ENCODE measurements around the gene TTC33. TPM values are rescaled to one million over a fixed set of nuclear protein-coding genes. Genes with fewer than 3 reads are reported as not detected.

Gene TTC33
- total and polyA plus RNA-seq, 2 donors (not counting 1 experiment from before 2014, with no cell fraction given) = 2.1 to 15.8 TPM

DNA sequence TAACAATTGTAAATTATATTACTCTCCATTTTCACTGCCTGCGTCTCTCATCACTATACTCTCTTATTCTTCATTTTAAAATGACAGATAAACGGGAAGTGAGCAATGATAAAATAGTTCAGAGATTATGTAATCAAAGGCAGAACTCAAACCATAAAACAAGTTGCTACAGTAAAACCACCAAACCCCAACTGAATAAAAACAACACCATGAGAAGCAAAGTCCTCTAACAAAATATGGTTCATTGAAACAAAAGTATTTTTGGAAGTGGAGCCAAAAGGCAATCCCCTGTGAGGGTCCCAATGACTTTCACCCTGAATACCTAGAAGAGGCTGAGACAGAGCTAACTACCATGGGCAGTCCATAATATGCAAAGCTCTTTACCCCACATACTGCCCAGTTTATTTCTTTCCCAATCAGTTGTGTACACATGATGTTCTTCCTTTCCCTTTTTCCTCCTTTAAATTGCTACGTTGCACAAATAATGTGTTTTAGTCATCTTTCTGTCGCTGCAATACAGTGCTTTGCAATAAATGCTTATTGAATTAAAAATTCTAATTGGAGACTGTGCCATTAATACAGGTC is 140.1 kb downstream of the TTC33 start:
- Mint-ChIP-seq H3K4me3 (no peak overlapping the region), H3K9me3 (ENCODE audit: insufficient read depth) (no peaks in the 10 kb centered on the region), H3K27ac (peak overlapping the region; percentile 33), H3K4me1 (peaks cover 14% of the 10 kb centered on the region), H3K27me3 (no peaks in the 10 kb centered on the region)
- H3K9ac ChIP-seq (ENCODE audit: low read length) = no peak overlapping the region
- TF ChIP-seq CTCF (IDR thresholded peaks at IDR 0.05) (no peak), EZH2 (IDR thresholded peaks at IDR 0.05; ENCODE audit: borderline replicate concordance, insufficient read depth, low read depth, low read length, poor library complexity, severe bottlenecking) (no peak)
- H3K4me3 ChIP-seq (ENCODE audit: control extremely low read depth in 1 of 5, extremely low read depth in 1 of 5, insufficient read depth in 1 of 5, low read depth in 2 of 5, low read length in 4 of 5) = no peak overlapping the region
- POLR2A ChIA-PET = no interaction called here
- H3K79me2 ChIP-seq (ENCODE audit: control insufficient read depth, insufficient read depth, low read length) = no peaks in the 10 kb centered on the region
- no CpG with 5 or more reads among the region's 4 CpGs for WGBS (ENCODE audit: insufficient coverage)
- peak overlapping the region; percentile 0 for H3K4me2 ChIP-seq (replicated peaks; ENCODE audit: low read depth, low read length, poor library complexity, severe bottlenecking)
- H3K27ac ChIP-seq (ENCODE audit: low read length in 2 of 2) = no peak overlapping the region
- H2AFZ ChIP-seq (ENCODE audit: insufficient read depth, low read depth, low read length, poor library complexity, severe bottlenecking) = peak overlapping the region; percentile 16
- no peaks in the 10 kb centered on the region for H3K27me3 ChIP-seq (replicated peaks in 1 of 4; ENCODE audit: control extremely low read depth in 1 of 4, control insufficient read depth in 3 of 4, insufficient read depth in 4 of 4, low read length in 3 of 4)
- peak; percentile 25 for DNase-seq
- CTCF ChIA-PET = interaction anchor here (1.4 kb wide), 2 partner anchors 12 to 179 kb away, joined by 3 read pairs; no protein-coding TSS in a partner anchor
- no peak for ATAC-seq (ENCODE audit: low read depth)
- H3K4me1 ChIP-seq (ENCODE audit: control insufficient read depth in 2 of 2, insufficient read depth in 2 of 2, low read length in 2 of 2) = peaks cover 10 to 13% of the 10 kb centered on the region in 2 donors
- H4K20me1 ChIP-seq (ENCODE audit: control insufficient read depth, insufficient read depth, low read length, poor library complexity, severe bottlenecking) = no peaks in the 10 kb centered on the region
- intact Hi-C loops (cut with micrococcal nuclease) = loop anchor here (5.0 kb wide), 1 partner anchor 33 kb away; no protein-coding TSS in a partner anchor
- H3K9me3 ChIP-seq (ENCODE audit: control extremely low read depth in 1 of 3, control insufficient read depth in 2 of 3, insufficient read depth in 1 of 3, low read length in 2 of 3) = no peaks in the 10 kb centered on the region
- H3K36me3 ChIP-seq (replicated peaks in 1 of 2; ENCODE audit: control extremely low read depth in 1 of 2, control insufficient read depth in 1 of 2, extremely low read depth in 1 of 2, insufficient read depth in 2 of 2, low read length in 1 of 2) = no peaks in the 10 kb centered on the region

DNA sequence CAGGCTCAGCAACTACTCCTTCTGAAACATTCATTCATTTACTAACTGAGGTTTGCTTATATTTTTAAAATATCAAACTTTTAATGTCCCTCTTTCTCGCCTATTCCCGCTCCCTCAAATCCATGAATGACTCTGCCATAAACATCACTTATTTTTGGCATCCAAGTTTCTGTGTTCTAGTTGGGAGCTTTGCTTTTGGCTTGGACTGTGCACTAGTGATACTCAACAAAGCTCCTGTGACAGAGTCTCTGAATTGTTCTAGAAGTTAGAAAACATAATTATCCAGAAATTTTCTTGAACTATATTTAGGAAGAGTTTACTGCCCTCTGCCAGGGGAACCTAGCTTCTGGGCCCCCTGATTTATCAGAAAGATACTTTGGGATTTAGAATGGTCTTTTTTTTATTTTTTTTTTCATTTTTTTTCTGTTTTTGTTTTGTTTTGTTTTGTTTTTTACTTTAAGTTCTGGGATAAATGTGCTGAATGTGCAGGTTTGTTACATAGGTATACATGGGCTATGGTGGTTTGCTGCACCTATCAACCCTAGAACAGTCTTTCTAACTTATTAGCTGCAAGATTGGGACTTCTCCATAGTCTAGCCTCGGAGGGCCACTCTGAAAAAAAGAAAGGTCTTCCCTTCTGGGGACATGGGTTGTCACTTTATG is 140.7 kb downstream of the TTC33 start:
- no peaks in the 10 kb centered on the region for H3K27me3 Mint-ChIP-seq

More for the DNA sequence above, 140.7 kb downstream of the TTC33 start:
- no peak for TF ChIP-seq EZH2 (IDR thresholded peaks at IDR 0.05; ENCODE audit: borderline replicate concordance, insufficient read depth, low read depth, low read length, poor library complexity, severe bottlenecking)
- TF ChIP-seq CTCF (IDR thresholded peaks at IDR 0.05) = no peak
- ChIA-PET POLR2A (interaction anchor here (0.7 kb wide), 1 partner anchor 9 kb away, joined by 5 read pairs; no protein-coding TSS in a partner anchor), CTCF (interaction anchor here (1.4 to 1.6 kb wide), 4 partner anchors 8 to 178 kb away, joined by 3 to 4 read pairs (median 3); no protein-coding TSS in a partner anchor)
- H3K4me1 ChIP-seq (ENCODE audit: control insufficient read depth in 2 of 2, insufficient read depth in 2 of 2, low read length in 2 of 2) = peaks cover 10 to 13% of the 10 kb centered on the region in 2 donors
- Mint-ChIP-seq H3K27ac (no peak overlapping the region), H3K4me3 (no peak overlapping the region), H3K4me1 (peaks cover 14% of the 10 kb centered on the region), H3K9me3 (ENCODE audit: insufficient read depth) (no peaks in the 10 kb centered on the region)
- DNase-seq = no peak
- H3K4me2 ChIP-seq (replicated peaks; ENCODE audit: low read depth, low read length, poor library complexity, severe bottlenecking) = peak overlapping the region; percentile 0
- H2AFZ ChIP-seq (ENCODE audit: insufficient read depth, low read depth, low read length, poor library complexity, severe bottlenecking) = peak overlapping the region; percentile 16
- WGBS (ENCODE audit: insufficient coverage) = no CpG with 5 or more reads among the region's 3 CpGs
- H3K9ac ChIP-seq (ENCODE audit: low read length) = no peak overlapping the region
- ATAC-seq (ENCODE audit: low read depth) = no peak
- H3K9me3 ChIP-seq (ENCODE audit: control extremely low read depth in 1 of 3, control insufficient read depth in 2 of 3, insufficient read depth in 1 of 3, low read length in 2 of 3) = no peaks in the 10 kb centered on the region
- intact Hi-C loops (cut with micrococcal nuclease) = loop anchor here (5.0 kb wide), 1 partner anchor 33 kb away; no protein-coding TSS in a partner anchor
- no peaks in the 10 kb centered on the region for H3K79me2 ChIP-seq (ENCODE audit: control insufficient read depth, insufficient read depth, low read length)
- H4K20me1 ChIP-seq (ENCODE audit: control insufficient read depth, insufficient read depth, low read length, poor library complexity, severe bottlenecking) = no peaks in the 10 kb centered on the region
- H3K27ac ChIP-seq (ENCODE audit: low read length in 2 of 2) = no peak overlapping the region
- H3K36me3 ChIP-seq (replicated peaks in 1 of 2; ENCODE audit: control extremely low read depth in 1 of 2, control insufficient read depth in 1 of 2, extremely low read depth in 1 of 2, insufficient read depth in 2 of 2, low read length in 1 of 2) = no peaks in the 10 kb centered on the region
- no peak overlapping the region for H3K4me3 ChIP-seq (ENCODE audit: control extremely low read depth in 1 of 5, extremely low read depth in 1 of 5, insufficient read depth in 1 of 5, low read depth in 2 of 5, low read length in 4 of 5)
- H3K27me3 ChIP-seq (replicated peaks in 1 of 4; ENCODE audit: control extremely low read depth in 1 of 4, control insufficient read depth in 3 of 4, insufficient read depth in 4 of 4, low read length in 3 of 4) = no peaks in the 10 kb centered on the region
